CD4-positive, alpha-beta T cell treated with Interleukin-4 for 4 hours (primary cell): Measurements from ENCODE around the gene GAS2L3.
"Not testable (repeated sequence)": the region's sequence is repeated elsewhere in the genome, so short reads cannot be mapped to it uniquely, and the experiment has no call there.

Source experiments
- DNase-seq: peaks from one replicate; pipeline ENCODE4 v3.0.0-alpha.2; 2020

Gene GAS2L3

GRCh38 chr12:100573292-100574186 is at the start of gene GAS2L3:
Gene GAS2L3, plus strand, starts transcription at chr12:100573684. Its CDS starts 21,221 bp downstream, at chr12:100594905.
- peak; percentile 30 for DNase-seq

GRCh38 chr12:100528034-100528433 is 45.5 kb upstream of the GAS2L3 start:
- no peak for DNase-seq

- no peak for DNase-seq
These were observed 44.9 kb upstream of the GAS2L3 start for GRCh38 chr12:100528471-100529127.

GRCh38 chr12:100529756-100530350 is 43.6 kb upstream of the GAS2L3 start:
- no peak for DNase-seq

GRCh38 chr12:100533376-100533775 is 40.1 kb upstream of the GAS2L3 start:
- no peak for DNase-seq

- no peak for DNase-seq
These were observed 38.8 kb upstream of the GAS2L3 start for GRCh38 chr12:100534625-100535227.

GRCh38 chr12:100539202-100539601 is 34.3 kb upstream of the GAS2L3 start:
- no peak for DNase-seq

- DNase-seq: no peak
These were observed 29.3 kb upstream of the GAS2L3 start for GRCh38 chr12:100544165-100544564.

GRCh38 chr12:100545092-100545491 is 28.4 kb upstream of the GAS2L3 start:
- no peak for DNase-seq

- no peak for DNase-seq
These were observed 19.5 kb upstream of the GAS2L3 start for GRCh38 chr12:100553936-100554335.

GRCh38 chr12:100554608-100555077 is 18.8 kb upstream of the GAS2L3 start:
- DNase-seq: peak; percentile 18

- no peak for DNase-seq
These were observed 17.8 kb upstream of the GAS2L3 start for GRCh38 chr12:100555722-100556121.

- no peak for DNase-seq
These were observed 16.1 kb upstream of the GAS2L3 start for GRCh38 chr12:100557357-100557756.

- not testable (repeated sequence) for DNase-seq
These were observed 14.2 kb upstream of the GAS2L3 start for GRCh38 chr12:100559261-100559660.

- no peak for DNase-seq
These were observed 9.4 kb upstream of the GAS2L3 start for GRCh38 chr12:100564090-100564489.

- no peak for DNase-seq
These were observed 8.5 kb upstream of the GAS2L3 start for GRCh38 chr12:100564905-100565467.

GRCh38 chr12:100565987-100566545 is 7.4 kb upstream of the GAS2L3 start:
- no peak for DNase-seq

GRCh38 chr12:100566887-100567637 is 6.4 kb upstream of the GAS2L3 start:
- peak; percentile 10 for DNase-seq

- DNase-seq: no peak
These were observed 5.5 kb upstream of the GAS2L3 start for GRCh38 chr12:100567945-100568344.

- DNase-seq: no peak
These were observed 1.3 kb upstream of the GAS2L3 start for GRCh38 chr12:100572184-100572583.

- DNase-seq: no peak
These were observed 947 bp downstream of the GAS2L3 start for GRCh38 chr12:100574187-100575074.
